ENCODE results near the gene CX3CR1.

The CX3CR1 gene

GRCh38 chr3:39275963-39276593 is 3.8 kb downstream of the CX3CR1 start:
- TF ChIP-seq CTBP1 (IDR thresholded peaks at IDR 0.05; ENCODE audit: borderline replicate concordance) = no peak
- ChIA-PET POLR2A (no interaction called here), CTCF (interaction anchor here (1.9 kb wide), 1 partner anchor 12 kb away, joined by 7 read pairs; no protein-coding TSS in a partner anchor)
- DNase-seq (ENCODE audit: extremely low spot score) = no peak

GRCh38 chr3:39275052-39275451 is 4.8 kb downstream of the CX3CR1 start:
- CTCF ChIA-PET = interaction anchor here (0.6 to 1.9 kb wide), 3 partner anchors 13 to 246 kb away, joined by 3 to 10 read pairs (median 7); no protein-coding TSS in a partner anchor
- TF ChIP-seq PKNOX1 (IDR thresholded peaks at IDR 0.05) = no peak
- TF ChIP-seq ZNF384 (IDR thresholded peaks at IDR 0.05) = no peak
- no peak for TF ChIP-seq ELF4 (IDR thresholded peaks at IDR 0.05)
- TF ChIP-seq HDGF (IDR thresholded peaks at IDR 0.05; ENCODE audit: borderline replicate concordance) = no peak
- TF ChIP-seq LEF1 (IDR thresholded peaks at IDR 0.05; ENCODE audit: borderline replicate concordance) = no peak
- TF ChIP-seq CTBP1 (IDR thresholded peaks at IDR 0.05; ENCODE audit: borderline replicate concordance) = no peak
- TF ChIP-seq ARNT (IDR thresholded peaks at IDR 0.05) = no peak
- no peak for TF ChIP-seq NFRKB (IDR thresholded peaks at IDR 0.05)
- TF ChIP-seq FOXA1 (IDR thresholded peaks at IDR 0.05) = no peak
- no peak for TF ChIP-seq SUZ12 (IDR thresholded peaks at IDR 0.05)
- no peak for DNase-seq (ENCODE audit: extremely low spot score)
- POLR2A ChIA-PET = no interaction called here

GRCh38 chr3:39273119-39273518 is 6.7 kb downstream of the CX3CR1 start:
- peak; percentile 37 for DNase-seq (ENCODE audit: extremely low spot score)
- ChIA-PET POLR2A (no interaction called here), CTCF (interaction anchor here (0.6 to 1.9 kb wide), 5 partner anchors 9 to 124 kb away, joined by 3 to 10 read pairs (median 3); no protein-coding TSS in a partner anchor)
- TF ChIP-seq FOXA1 (IDR thresholded peaks at IDR 0.05) = no peak
- TF ChIP-seq PKNOX1 (IDR thresholded peaks at IDR 0.05) = no peak
- TF ChIP-seq ELF4 (IDR thresholded peaks at IDR 0.05) = no peak
- no peak for TF ChIP-seq SP1 (IDR thresholded peaks at IDR 0.05)
- no peak for TF ChIP-seq L3MBTL2 (conservative IDR thresholded peaks at IDR 0.05)
- no peak for TF ChIP-seq SUZ12 (IDR thresholded peaks at IDR 0.05)
- no peak for TF ChIP-seq FOXK2 (IDR thresholded peaks at IDR 0.05)
- no peak for TF ChIP-seq ARNT (IDR thresholded peaks at IDR 0.05)
- no peak for TF ChIP-seq NFRKB (IDR thresholded peaks at IDR 0.05)
- no peak for TF ChIP-seq LEF1 (IDR thresholded peaks at IDR 0.05; ENCODE audit: borderline replicate concordance)
- TF ChIP-seq BHLHE40 (IDR thresholded peaks at IDR 0.05; ENCODE audit: borderline replicate concordance) = no peak
- no peak for TF ChIP-seq HDGF (IDR thresholded peaks at IDR 0.05; ENCODE audit: borderline replicate concordance)

- CTCF ChIA-PET = interaction anchor here (1.1 to 1.8 kb wide), 2 partner anchors 16 to 20 kb away, joined by 3 to 7 read pairs; no protein-coding TSS in a partner anchor
- POLR2A ChIA-PET = no interaction called here
- no peak for DNase-seq (ENCODE audit: extremely low spot score)
- no peak for TF ChIP-seq BHLHE40 (IDR thresholded peaks at IDR 0.05; ENCODE audit: borderline replicate concordance)
- TF ChIP-seq FOXK2 (IDR thresholded peaks at IDR 0.05) = no peak
- TF ChIP-seq ARNT (IDR thresholded peaks at IDR 0.05) = no peak
- no peak for TF ChIP-seq LEF1 (IDR thresholded peaks at IDR 0.05; ENCODE audit: borderline replicate concordance)
- TF ChIP-seq SP1 (IDR thresholded peaks at IDR 0.05) = no peak
Measured at GRCh38 chr3:39272191-39272590, 7.6 kb downstream of the CX3CR1 start.

- CTCF ChIA-PET = interaction anchor here (1.8 kb wide), 1 partner anchor 17 kb away, joined by 7 read pairs; no protein-coding TSS in a partner anchor
- no peak for DNase-seq (ENCODE audit: extremely low spot score)
- no peak for TF ChIP-seq FOXM1 (IDR thresholded peaks at IDR 0.05; ENCODE audit: borderline replicate concordance)
- no peak for TF ChIP-seq SUZ12 (IDR thresholded peaks at IDR 0.05)
- TF ChIP-seq ZNF384 (IDR thresholded peaks at IDR 0.05) = no peak
- no peak for TF ChIP-seq LEF1 (IDR thresholded peaks at IDR 0.05; ENCODE audit: borderline replicate concordance)
- no peak for TF ChIP-seq FOXK2 (IDR thresholded peaks at IDR 0.05)
- no peak for TF ChIP-seq PKNOX1 (IDR thresholded peaks at IDR 0.05)
- TF ChIP-seq BHLHE40 (IDR thresholded peaks at IDR 0.05; ENCODE audit: borderline replicate concordance) = no peak
- TF ChIP-seq HDGF (IDR thresholded peaks at IDR 0.05; ENCODE audit: borderline replicate concordance) = no peak
- no peak for TF ChIP-seq SP1 (IDR thresholded peaks at IDR 0.05)
- no peak for TF ChIP-seq TARDBP (IDR thresholded peaks at IDR 0.05)
- TF ChIP-seq ELF4 (IDR thresholded peaks at IDR 0.05) = no peak
- TF ChIP-seq L3MBTL2 (conservative IDR thresholded peaks at IDR 0.05) = no peak
- no peak for TF ChIP-seq ARNT (IDR thresholded peaks at IDR 0.05)
- TF ChIP-seq FOXA1 (IDR thresholded peaks at IDR 0.05) = no peak
- no peak for TF ChIP-seq NFRKB (IDR thresholded peaks at IDR 0.05)
- no peak for TF ChIP-seq CTBP1 (IDR thresholded peaks at IDR 0.05; ENCODE audit: borderline replicate concordance)
- POLR2A ChIA-PET = no interaction called here
Measured at GRCh38 chr3:39271363-39271914, 8.4 kb downstream of the CX3CR1 start.

- ChIA-PET CTCF (no interaction called here), POLR2A (no interaction called here)
- DNase-seq (ENCODE audit: extremely low spot score) = no peak
- TF ChIP-seq FOXM1 (IDR thresholded peaks at IDR 0.05; ENCODE audit: borderline replicate concordance) = no peak
- no peak for TF ChIP-seq PKNOX1 (IDR thresholded peaks at IDR 0.05)
- no peak for TF ChIP-seq FOXK2 (IDR thresholded peaks at IDR 0.05)
- no peak for TF ChIP-seq ELF4 (IDR thresholded peaks at IDR 0.05)
- TF ChIP-seq TARDBP (IDR thresholded peaks at IDR 0.05) = no peak
- no peak for TF ChIP-seq SUZ12 (IDR thresholded peaks at IDR 0.05)
- TF ChIP-seq FOXA1 (IDR thresholded peaks at IDR 0.05) = no peak
- TF ChIP-seq ZNF384 (IDR thresholded peaks at IDR 0.05) = no peak
- no peak for TF ChIP-seq CTBP1 (IDR thresholded peaks at IDR 0.05; ENCODE audit: borderline replicate concordance)
- TF ChIP-seq ARNT (IDR thresholded peaks at IDR 0.05) = no peak
- no peak for TF ChIP-seq NFRKB (IDR thresholded peaks at IDR 0.05)
- TF ChIP-seq LEF1 (IDR thresholded peaks at IDR 0.05; ENCODE audit: borderline replicate concordance) = no peak
- TF ChIP-seq HDGF (IDR thresholded peaks at IDR 0.05; ENCODE audit: borderline replicate concordance) = no peak
- TF ChIP-seq L3MBTL2 (conservative IDR thresholded peaks at IDR 0.05) = no peak
- no peak for TF ChIP-seq BHLHE40 (IDR thresholded peaks at IDR 0.05; ENCODE audit: borderline replicate concordance)
- no peak for TF ChIP-seq SP1 (IDR thresholded peaks at IDR 0.05)
Measured at GRCh38 chr3:39269528-39269927, 10.3 kb downstream of the CX3CR1 start.
